Right renal cortex interstitium (tissue), 3 donors: ENCODE results near the gene SPCS3. TPM values are rescaled to one million over a fixed set of nuclear protein-coding genes. Genes with fewer than 3 reads are reported as not detected.

Source experiments
- polyA plus RNA-seq, 3 donors: library from polyadenylated mRNA; unstranded; fragments of 120-200 nt; gene quantifications; one replicate each; pipeline ENCODE4 v1.2.1, GENCODE V29; 2013; ENCODE audit not compliant: insufficient read length in 3 of 3

The SPCS3 gene
- polyA plus RNA-seq, 3 donors = 84.8 to 90.1 (median 86.6) TPM

Other genes with a start within 250 kb of the SPCS3 start
- gene SPATA4, start 124.4 kb upstream of the SPCS3 start, polyA plus RNA-seq = 1 to 10 TPM; 1.1 to 1.7 (median 1.4) TPM
- gene ASB5, start 50.7 kb upstream of the SPCS3 start, polyA plus RNA-seq = under 1 TPM; 0.10 to 0.20 (median 0.15) TPM